Measurements from ENCODE around the gene APOBEC3H. TPM values are rescaled to one million over a fixed set of nuclear protein-coding genes. Genes with fewer than 3 reads are reported as not detected.

The APOBEC3H gene
- total RNA-seq: 0.29 and 0.33 TPM in 2 replicates

DNA sequence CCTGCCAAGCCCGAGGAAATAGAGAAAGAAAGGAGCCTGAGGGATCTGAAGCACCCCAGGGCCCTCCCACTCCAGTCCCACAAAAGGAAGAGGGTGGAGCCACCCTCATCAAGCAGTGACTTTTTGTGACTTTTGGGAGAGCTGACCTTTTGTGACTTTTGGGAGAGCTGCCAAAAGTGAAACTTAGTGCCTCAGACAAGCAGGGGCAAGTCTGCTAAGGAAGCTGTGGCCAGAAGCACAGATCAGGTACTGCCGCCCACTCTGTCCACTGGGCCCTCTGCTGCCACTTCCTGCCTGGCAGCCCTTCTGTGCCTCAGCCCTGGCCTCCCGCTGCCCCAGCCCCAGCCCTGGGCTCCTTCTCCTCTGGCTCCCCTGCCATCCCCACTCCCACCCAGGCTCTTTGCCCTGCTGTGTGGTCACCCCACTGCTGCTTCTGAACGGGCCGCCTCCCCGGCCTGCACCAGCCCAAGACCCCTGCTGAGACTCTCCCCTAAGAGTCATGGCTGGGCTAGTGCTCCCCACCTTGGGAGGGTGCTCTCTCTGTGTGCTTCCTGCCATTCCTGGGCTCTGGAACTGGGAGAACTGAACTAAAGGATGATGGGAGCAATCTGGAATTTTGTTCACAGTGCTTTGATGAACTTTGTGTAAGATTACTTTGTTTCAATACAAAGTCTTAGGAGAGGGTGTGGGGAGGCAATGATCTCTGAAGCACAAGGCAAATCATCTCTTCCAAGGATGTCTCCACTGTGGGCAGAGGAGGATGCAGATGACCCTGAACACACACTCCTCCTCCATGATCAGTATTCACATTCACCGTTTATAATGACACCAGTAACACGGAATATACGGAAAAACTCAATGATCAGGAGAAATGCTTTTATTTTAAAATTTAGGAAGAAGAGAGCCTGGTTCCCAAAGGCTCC lies at the start of gene APOBEC3H:
APOBEC3H (plus strand) TSS at position 147 of the 923 bp plus-strand sequence. CDS start 3,035 bp downstream, outside the sequence.

DNA sequence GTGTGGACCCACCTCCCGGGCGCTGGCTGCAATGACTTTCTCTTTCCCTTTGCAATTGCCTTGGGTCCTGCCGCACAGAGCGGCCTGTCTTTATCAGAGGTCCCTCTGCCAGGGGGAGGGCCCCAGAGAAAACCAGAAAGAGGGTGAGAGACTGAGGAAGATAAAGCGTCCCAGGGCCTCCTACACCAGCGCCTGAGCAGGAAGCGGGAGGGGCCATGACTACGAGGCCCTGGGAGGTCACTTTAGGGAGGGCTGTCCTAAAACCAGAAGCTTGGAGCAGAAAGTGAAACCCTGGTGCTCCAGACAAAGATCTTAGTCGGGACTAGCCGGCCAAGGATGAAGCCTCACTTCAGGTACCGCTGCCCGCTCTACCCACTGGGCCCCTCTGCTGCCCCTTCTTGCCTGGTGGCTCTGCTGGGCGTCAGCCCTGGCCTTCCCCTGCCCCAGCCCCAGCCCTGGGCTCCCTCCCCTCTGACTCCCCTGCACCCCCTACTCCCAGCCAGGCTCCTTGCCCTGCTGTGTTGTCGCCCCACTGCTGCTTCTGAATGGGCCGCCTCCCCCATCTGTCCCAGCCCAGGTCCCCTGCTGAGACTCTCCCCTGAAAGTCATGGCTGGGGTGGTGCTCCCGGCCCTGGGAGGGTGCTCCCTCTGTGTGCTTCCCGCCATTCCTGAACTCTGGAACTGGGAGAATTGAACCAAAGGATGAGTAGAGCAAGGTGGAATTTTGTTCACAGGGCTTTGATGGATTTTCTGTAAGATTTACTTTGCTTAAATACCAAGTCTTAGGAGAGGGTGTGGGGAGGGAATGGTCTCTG lies 19.8 kb upstream of the APOBEC3H start, which contains the start of gene APOBEC3G:
APOBEC3G (plus strand) TSS at position 250 of the 815 bp plus-strand sequence; CDS start at position 337, 87 bp downstream.

DNA sequence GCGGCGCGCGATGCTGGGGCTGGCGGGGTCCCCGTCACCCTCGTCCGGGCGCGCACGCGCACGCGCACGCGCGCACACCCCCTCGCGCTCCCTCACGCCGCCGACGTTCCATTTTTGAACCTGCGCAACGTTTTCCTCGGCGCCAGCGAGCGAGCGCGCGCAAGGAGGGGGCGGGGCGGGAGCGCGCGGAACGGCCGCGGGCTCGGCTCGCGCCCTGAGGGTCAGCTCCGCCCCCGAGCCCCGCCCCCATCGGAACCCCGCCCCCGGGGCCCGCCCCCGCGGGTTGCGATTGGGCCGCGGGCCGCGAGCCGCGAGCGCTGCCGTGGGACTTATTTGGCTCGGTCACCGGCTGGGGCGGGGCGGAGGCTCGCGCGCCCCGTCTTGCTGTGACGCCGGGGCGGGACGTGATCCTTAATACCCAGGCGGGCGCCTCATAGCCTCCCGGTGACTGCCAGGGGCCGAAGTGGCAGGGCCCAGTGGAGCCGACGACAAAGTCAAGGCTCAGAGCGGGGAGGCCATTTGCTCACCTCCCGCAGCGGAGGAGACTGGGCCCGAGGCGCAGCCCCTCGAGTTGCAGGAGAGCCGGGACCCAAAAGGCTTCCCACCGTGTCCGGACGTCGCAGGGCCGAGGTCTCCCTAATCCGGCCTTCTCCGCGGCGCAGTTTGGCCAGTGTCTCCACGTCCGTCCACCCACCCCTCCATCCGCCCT lies 55.6 kb downstream of the APOBEC3H start, which contains the start of gene CBX7:
CBX7 (minus strand) TSS at position 170 of the 709 bp plus-strand sequence. CDS start 236 bp downstream, outside the sequence.

Small RNA genes within 50 kb of the gene (small RNA-seq; reads per million reads assigned to genes)
- gene AL022318.2 (not detected), gene COX5BP7 (not detected)

Other genes with a start within 250 kb of the APOBEC3H start
- 49.2 and 59.8 TPM in 2 replicates for gene CBX6, start 225.0 kb upstream of the APOBEC3H start, total RNA-seq
- not detected in 2 replicates for gene APOBEC3A, start 139.6 kb upstream of the APOBEC3H start, total RNA-seq
- 0.98 and 2.9 TPM in 2 replicates for gene APOBEC3B, start 114.9 kb upstream of the APOBEC3H start, total RNA-seq
- 7.8 and 10.0 TPM in 2 replicates for gene APOBEC3C, start 83.0 kb upstream of the APOBEC3H start, total RNA-seq
- 1.4 and 1.6 TPM in 2 replicates for gene APOBEC3D, start 76.1 kb upstream of the APOBEC3H start, total RNA-seq
- 2.1 and 5.9 TPM in 2 replicates for gene APOBEC3F, start 56.4 kb upstream of the APOBEC3H start, total RNA-seq
- gene APOBEC3G, start 20.0 kb upstream of the APOBEC3H start, total RNA-seq: 4.1 and 4.6 TPM in 2 replicates
- gene CBX7, start 55.4 kb downstream of the APOBEC3H start, total RNA-seq: 3.4 and 4.2 TPM in 2 replicates
- 121 and 148 TPM in 2 replicates for gene PDGFB, start 147.7 kb downstream of the APOBEC3H start, total RNA-seq
- gene RPL3, start 222.4 kb downstream of the APOBEC3H start, total RNA-seq: 2,343 and 3,208 TPM in 2 replicates